HG02642 (cell line): Measurements from ENCODE around the gene CDCA4.

Source experiments
- ATAC-seq: cut with Tn5 transposase; IDR thresholded peaks from one replicate; pipeline ENCODE4 v1.9.1; 2021; ENCODE audit warnings: mild to moderate bottlenecking; ENCODE audit not compliant: unreplicated experiment, poor library complexity

CDCA4 gene

GRCh38 chr14:105019861-105020814 is 745 bp downstream of the CDCA4 start:
- peak; percentile 31 for ATAC-seq

GRCh38 chr14:105018414-105018813 is 2.5 kb downstream of the CDCA4 start:
- ATAC-seq: no peak

GRCh38 chr14:105015905-105016304 is 5.0 kb downstream of the CDCA4 start:
- no peak for ATAC-seq

- ATAC-seq: no peak
Measured at GRCh38 chr14:105015242-105015641, 5.6 kb downstream of the CDCA4 start.

- no peak for ATAC-seq
Measured at GRCh38 chr14:105014631-105015030, 6.3 kb downstream of the CDCA4 start.

- ATAC-seq: no peak
Measured at GRCh38 chr14:105014032-105014431, 6.9 kb downstream of the CDCA4 start.

GRCh38 chr14:105013150-105013785 is 7.6 kb downstream of the CDCA4 start:
- ATAC-seq: no peak

- no peak for ATAC-seq
Measured at GRCh38 chr14:105012171-105012985, 8.5 kb downstream of the CDCA4 start.

- ATAC-seq: no peak
Measured at GRCh38 chr14:105011312-105011990, 9.4 kb downstream of the CDCA4 start.

GRCh38 chr14:105010891-105011291 is 10.0 kb downstream of the CDCA4 start:
- no peak for ATAC-seq

GRCh38 chr14:105010106-105010505 is 10.8 kb downstream of the CDCA4 start:
- no peak for ATAC-seq

- no peak for ATAC-seq
Measured at GRCh38 chr14:105007593-105008264, 13.2 kb downstream of the CDCA4 start.

GRCh38 chr14:105006831-105007592 is 13.9 kb downstream of the CDCA4 start:
- no peak for ATAC-seq

- ATAC-seq: no peak
Measured at GRCh38 chr14:105005929-105006830, 14.7 kb downstream of the CDCA4 start.

GRCh38 chr14:105005329-105005928 is 15.5 kb downstream of the CDCA4 start:
- no peak for ATAC-seq

GRCh38 chr14:104999361-104999760 is 21.5 kb downstream of the CDCA4 start:
- no peak for ATAC-seq

- no peak for ATAC-seq
Measured at GRCh38 chr14:104998801-104999200, 22.1 kb downstream of the CDCA4 start.

GRCh38 chr14:104996483-104996882 is 24.4 kb downstream of the CDCA4 start:
- ATAC-seq: no peak
